RWPE1 (cell line): ENCODE measurements around the gene DAPK1.

Source experiments
- CTCF ChIA-PET: fragments of 350-600 bp; sonication (Branson Sonifier 250); formaldehyde crosslinking; extraction: SDS; loops from one replicate; lab custom pipeline; 2021; lab: Yijun Ruan, JAX
- POLR2A ChIA-PET: fragments of 400-600 bp; formaldehyde crosslinking; extraction: SDS; loops from one replicate; lab custom pipeline; 2020; ENCODE audit warnings: antibody characterized with exemption; ENCODE audit not compliant: low non-redundant PET; lab: Yijun Ruan, JAX
- DNase-seq: peaks from one replicate; pipeline ENCODE4 v3.0.0; 2012; ENCODE audit warnings: low spot score
- H3K27ac ChIP-seq: fragments of 450-650 bp; 2 replicates; pipeline ENCODE4 v1.5.1; 2017
- TF ChIP-seq, protein P1 (sequence below): fragments of 450-650 bp; conservative IDR thresholded peaks from 2 replicates; pipeline ENCODE4 v1.5.1; 2017; ENCODE audit warnings: low read depth, mild to moderate bottlenecking

DAPK1 gene

DNA sequence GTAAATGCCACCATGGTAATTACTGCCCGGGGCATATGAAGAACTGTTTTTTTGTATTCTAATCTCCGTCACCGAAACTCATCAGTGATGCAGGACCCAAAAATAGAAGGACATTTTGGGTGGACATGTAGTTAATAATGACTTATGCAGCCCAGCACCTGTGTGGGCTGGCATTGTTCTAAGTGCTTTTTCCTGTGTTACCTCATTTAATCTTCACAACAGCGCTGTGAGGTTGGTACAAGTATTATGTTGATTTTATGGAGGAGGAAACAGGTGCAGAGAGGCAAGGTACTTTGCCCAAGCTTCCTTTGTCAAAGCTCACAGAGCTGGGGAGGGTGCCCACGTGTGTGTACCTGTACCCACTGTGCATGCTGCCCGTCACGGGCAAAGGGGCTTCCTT, 58.4 kb downstream of the DAPK1 start:
- ChIA-PET CTCF (interaction anchor here (0.7 kb wide), 1 partner anchor 47 kb away, joined by 3 read pairs; no protein-coding TSS in a partner anchor), POLR2A (no interaction called here)
- TF ChIP-seq, protein P1, sequence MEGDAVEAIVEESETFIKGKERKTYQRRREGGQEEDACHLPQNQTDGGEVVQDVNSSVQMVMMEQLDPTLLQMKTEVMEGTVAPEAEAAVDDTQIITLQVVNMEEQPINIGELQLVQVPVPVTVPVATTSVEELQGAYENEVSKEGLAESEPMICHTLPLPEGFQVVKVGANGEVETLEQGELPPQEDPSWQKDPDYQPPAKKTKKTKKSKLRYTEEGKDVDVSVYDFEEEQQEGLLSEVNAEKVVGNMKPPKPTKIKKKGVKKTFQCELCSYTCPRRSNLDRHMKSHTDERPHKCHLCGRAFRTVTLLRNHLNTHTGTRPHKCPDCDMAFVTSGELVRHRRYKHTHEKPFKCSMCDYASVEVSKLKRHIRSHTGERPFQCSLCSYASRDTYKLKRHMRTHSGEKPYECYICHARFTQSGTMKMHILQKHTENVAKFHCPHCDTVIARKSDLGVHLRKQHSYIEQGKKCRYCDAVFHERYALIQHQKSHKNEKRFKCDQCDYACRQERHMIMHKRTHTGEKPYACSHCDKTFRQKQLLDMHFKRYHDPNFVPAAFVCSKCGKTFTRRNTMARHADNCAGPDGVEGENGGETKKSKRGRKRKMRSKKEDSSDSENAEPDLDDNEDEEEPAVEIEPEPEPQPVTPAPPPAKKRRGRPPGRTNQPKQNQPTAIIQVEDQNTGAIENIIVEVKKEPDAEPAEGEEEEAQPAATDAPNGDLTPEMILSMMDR, result no peak
- H3K27ac ChIP-seq, result no peak overlapping the region
- no peak for DNase-seq

DNA sequence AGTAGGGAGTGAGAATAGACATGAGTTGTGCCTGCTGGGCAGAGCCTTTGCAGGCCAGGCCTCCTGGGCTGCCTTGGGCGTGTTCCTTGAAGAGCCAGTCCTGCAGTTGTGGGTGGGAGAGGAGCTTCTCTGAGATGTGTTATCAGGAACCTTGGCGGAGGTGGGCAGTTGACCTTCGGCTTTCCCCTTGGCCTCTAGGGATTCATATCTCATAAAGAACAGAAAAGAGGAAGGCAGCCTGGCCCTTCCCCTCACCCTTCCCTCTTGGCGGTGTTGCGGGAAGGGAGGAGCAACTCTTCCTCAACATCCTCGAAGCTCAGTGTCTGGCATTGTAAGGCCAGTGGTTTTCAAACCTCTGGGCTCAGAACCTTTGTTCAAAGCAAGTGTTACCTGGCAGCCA, 59.2 kb downstream of the DAPK1 start:
- DNase-seq, result no peak
- CTCF ChIA-PET, result interaction anchor here (0.5 kb wide), 1 partner anchor 20 kb away, joined by 3 read pairs; no protein-coding TSS in a partner anchor

GRCh38 chr9:87557996-87558395, 60.3 kb downstream of the DAPK1 start:
- DNase-seq, result no peak
- CTCF ChIA-PET, result no interaction called here
- H3K27ac ChIP-seq, result no peak overlapping the region
- TF ChIP-seq, protein P1, result no peak
- POLR2A ChIA-PET, result no interaction called here

More for the DNA sequence above, 59.2 kb downstream of the DAPK1 start:
- H3K27ac ChIP-seq, result no peak overlapping the region
- POLR2A ChIA-PET, result no interaction called here
- TF ChIP-seq, protein P1, result no peak

- POLR2A ChIA-PET, result no interaction called here
- no peak overlapping the region for H3K27ac ChIP-seq
- no peak for DNase-seq
- CTCF ChIA-PET, result no interaction called here
- TF ChIP-seq, protein P1, result no peak
These were observed 61.0 kb downstream of the DAPK1 start for GRCh38 chr9:87558606-87559190.

DNA sequence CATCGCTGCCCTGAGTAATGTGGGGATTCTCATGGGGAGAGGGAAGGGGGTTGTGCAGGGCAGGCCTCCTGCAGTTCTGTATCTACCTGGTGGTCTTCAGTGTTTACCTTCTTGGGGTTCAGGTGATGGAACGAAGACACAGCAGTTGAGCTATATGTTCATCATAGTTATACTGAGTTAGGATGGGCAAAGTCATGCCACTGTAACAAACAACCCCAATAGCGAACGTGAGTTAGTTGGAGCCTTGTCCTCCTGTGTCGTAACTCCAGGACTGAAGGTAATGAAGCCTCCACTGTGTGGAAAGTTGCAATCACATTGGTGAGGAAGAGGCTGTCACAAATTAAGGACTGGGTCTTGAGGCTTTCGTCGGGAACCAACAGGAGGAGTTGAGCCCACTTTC, 64.4 kb downstream of the DAPK1 start:
- no peak overlapping the region for H3K27ac ChIP-seq
- DNase-seq, result no peak
- TF ChIP-seq, protein P1, result no peak
- ChIA-PET CTCF (no interaction called here), POLR2A (no interaction called here)

DNA sequence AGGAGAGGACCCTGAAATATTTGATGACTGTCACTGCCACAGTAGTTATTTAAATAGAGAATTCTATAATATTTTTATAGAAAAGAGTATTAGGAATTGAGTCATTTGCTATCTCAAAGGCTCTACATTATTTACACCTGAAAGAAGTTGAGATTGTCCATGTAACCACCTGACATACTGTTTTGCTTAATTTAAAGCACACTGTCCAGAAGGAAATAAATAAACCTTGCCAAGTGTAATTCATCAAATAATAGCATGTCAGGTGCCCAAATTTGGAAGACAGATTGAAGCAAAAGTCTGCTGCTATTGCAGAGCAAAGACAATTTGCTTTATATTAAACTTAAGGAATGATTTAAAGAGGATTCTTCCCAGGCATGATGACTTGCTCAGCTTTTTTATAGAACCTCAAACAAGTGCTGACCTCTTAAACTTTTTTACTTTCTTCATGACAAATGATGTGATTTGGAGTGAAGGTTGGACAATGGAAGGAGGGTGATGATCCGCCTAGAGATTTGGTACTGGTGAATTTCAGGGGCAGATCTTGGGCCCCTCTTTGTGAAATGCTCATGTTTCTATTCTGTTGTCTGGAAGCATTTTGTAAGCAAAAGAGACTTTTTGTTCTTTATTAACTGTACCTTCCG, 65.0 kb downstream of the DAPK1 start:
- ChIA-PET POLR2A (no interaction called here), CTCF (no interaction called here)
- TF ChIP-seq, protein P1, result no peak
- DNase-seq, result no peak
- H3K27ac ChIP-seq, result no peak overlapping the region
